C4-2B (cell line): ENCODE data around the gene IL27RA.
"Not testable (repeated sequence)": the region's sequence is repeated elsewhere in the genome, so short reads cannot be mapped to it uniquely, and the experiment has no call there.

Experiments used
- H3K27ac ChIP-seq: fragments of 450-650 bp; 2 replicates; pipeline ENCODE4 v1.5.1; 2017
- CTCF ChIP-seq: fragments of 450-650 bp; conservative IDR thresholded peaks from 2 replicates; pipeline ENCODE4 v1.5.1; 2017; ENCODE audit warnings: mild to moderate bottlenecking
- ZFX ChIP-seq: fragments of 450-650 bp; IDR thresholded peaks from 2 replicates; pipeline ENCODE4 v1.6.1; 2017

The IL27RA gene

GRCh38 chr19:14042659-14043608, 11.4 kb downstream of the IL27RA start:
- peak; percentile 71 for TF ChIP-seq CTCF
- not testable (repeated sequence) for H3K27ac ChIP-seq

GRCh38 chr19:14047866-14048265, 16.3 kb downstream of the IL27RA start:
- H3K27ac ChIP-seq: not testable (repeated sequence)

- no peak overlapping the region for H3K27ac ChIP-seq
- TF ChIP-seq ZFX: no peak
- TF ChIP-seq CTCF: peak; percentile 96
These were observed 17.0 kb downstream of the IL27RA start for GRCh38 chr19:14048443-14049153.

GRCh38 chr19:14050512-14050911, 18.9 kb downstream of the IL27RA start:
- TF ChIP-seq CTCF: no peak
- no peak for TF ChIP-seq ZFX
- H3K27ac ChIP-seq: no peak overlapping the region

- H3K27ac ChIP-seq: not testable (repeated sequence)
These were observed 19.4 kb downstream of the IL27RA start for GRCh38 chr19:14050961-14051360.

- no peak for TF ChIP-seq ZFX
- TF ChIP-seq CTCF: no peak
- no peak overlapping the region for H3K27ac ChIP-seq
These were observed 20.4 kb downstream of the IL27RA start for GRCh38 chr19:14051980-14052379.

- no peak for TF ChIP-seq ZFX
- TF ChIP-seq CTCF: no peak
- H3K27ac ChIP-seq: no peak overlapping the region
These were observed 20.9 kb downstream of the IL27RA start for GRCh38 chr19:14052470-14052869.

GRCh38 chr19:14053032-14053431, 21.5 kb downstream of the IL27RA start:
- TF ChIP-seq CTCF (no peak), ZFX (no peak)
- H3K27ac ChIP-seq: no peak overlapping the region
